ENCODE measurements around the gene EBF3. TPM values are rescaled to one million over a fixed set of nuclear protein-coding genes. Genes with fewer than 3 reads are reported as not detected.

The EBF3 gene
- total and polyA plus RNA-seq, 9 of the 15 experiments (the other 6 are each of a cell fraction or from before 2014, with no cell fraction given), result not detected

- no peaks in the 10 kb centered on the region for H3K36me3 ChIP-seq (ENCODE audit: control insufficient read depth, insufficient read depth, low read length)
- no peak overlapping the region for H3K9ac ChIP-seq (ENCODE audit: insufficient read depth in 1 of 2, low read depth in 2 of 2, low read length in 2 of 2)
These were observed 19.6 kb downstream of the EBF3 start for GRCh38 chr10:129944456-129944855.

More at GRCh38 chr10:129944456-129944855, 19.6 kb downstream of the EBF3 start:
- no peaks in the 10 kb centered on the region for H3K4me1 ChIP-seq (replicated peaks in 1 of 2; ENCODE audit: control insufficient read depth in 2 of 2, insufficient read depth in 2 of 2, low read length in 2 of 2)
- H3K4me3 ChIP-seq, result no peak overlapping the region
- no peak for FAIRE-seq
- H3K9me3 ChIP-seq (replicated peaks; ENCODE audit: control insufficient read depth, insufficient read depth, low read depth, low read length), result no peaks in the 10 kb centered on the region
- intact Hi-C loops (cut with micrococcal nuclease) (no loop called here), in situ Hi-C loops (cut with MboI) (no loop called here)
- no peak for DNase-seq (ENCODE audit: extremely low read depth in 1 of 4, low spot score in 3 of 4)
- H4K20me1 ChIP-seq (replicated peaks; ENCODE audit: control insufficient read depth, insufficient read depth, low read length), result no peaks in the 10 kb centered on the region
- BruUV-seq (replicated peaks), result no TSS peak
- H3K4me2 ChIP-seq (ENCODE audit: insufficient read depth, low read length), result no peak overlapping the region
- 0% methylated on average over 8 of the region's 8 CpGs for WGBS (ENCODE audit: insufficient coverage, low coverage, missing lambda C conversion rate)
- H3K27me3 ChIP-seq (ENCODE audit: control insufficient read depth in 2 of 2, insufficient read depth in 2 of 2, low read length in 2 of 2), result peaks cover 0 to 12% of the 10 kb centered on the region in 2 experiments; a peak in 3 of 5 replicates
- no peaks in the 10 kb centered on the region for H3K9me1 ChIP-seq (ENCODE audit: control insufficient read depth, insufficient read depth, low read length)
- H3K79me2 ChIP-seq (ENCODE audit: control insufficient read depth, insufficient read depth, low read length), result no peaks in the 10 kb centered on the region
- no peak for ATAC-seq
- ChIA-PET CTCF (ENCODE audit: low intra/inter-chr PET ratio) (no interaction called here), POLR2A (no interaction called here)
- H3K27ac ChIP-seq (ENCODE audit: extremely low read depth, low read depth, low read length), result no peak overlapping the region
- no peak overlapping the region for H2AFZ ChIP-seq (ENCODE audit: low read depth, low read length)
- TF ChIP-seq UBTF (IDR thresholded peaks at IDR 0.05; ENCODE audit: borderline replicate concordance in 1 of 2, low read depth in 2 of 2, low read length in 2 of 2) (no peak), ZFP1 (CRISPR knock-in tag; IDR thresholded peaks at IDR 0.05) (no peak), ELF4 (CRISPR knock-in tag; IDR thresholded peaks at IDR 0.05) (no peak), ZNF699 (CRISPR knock-in tag; IDR thresholded peaks at IDR 0.05; ENCODE audit: insufficient replicate concordance) (no peak), SREBF1 (IDR thresholded peaks at IDR 0.05; ENCODE audit: borderline replicate concordance, low read depth, low read length) (no peak), ZNF347 (CRISPR knock-in tag; IDR thresholded peaks at IDR 0.05; ENCODE audit: low read depth) (no peak), ELF1 (tag; IDR thresholded peaks at IDR 0.05) (no peak), HDAC2 (IDR thresholded peaks at IDR 0.05) (no peak), FOSL1 (tag; conservative IDR thresholded peaks at IDR 0.05) (no peak), ZNF408 (CRISPR knock-in tag; IDR thresholded peaks at IDR 0.05; ENCODE audit: low read depth) (no peak), ZKSCAN3 (CRISPR knock-in tag; IDR thresholded peaks at IDR 0.05) (no peak)
